HG03565 (cell line): ENCODE results near the gene MELK.
"Not testable (repeated sequence)": the region's sequence is repeated elsewhere in the genome, so short reads cannot be mapped to it uniquely, and the experiment has no call there.

Experiments used
- ATAC-seq: cut with Tn5 transposase; IDR thresholded peaks from one replicate; pipeline ENCODE4 v1.9.1; 2021; ENCODE audit warnings: mild to moderate bottlenecking, moderate library complexity; ENCODE audit not compliant: unreplicated experiment

The MELK gene

DNA sequence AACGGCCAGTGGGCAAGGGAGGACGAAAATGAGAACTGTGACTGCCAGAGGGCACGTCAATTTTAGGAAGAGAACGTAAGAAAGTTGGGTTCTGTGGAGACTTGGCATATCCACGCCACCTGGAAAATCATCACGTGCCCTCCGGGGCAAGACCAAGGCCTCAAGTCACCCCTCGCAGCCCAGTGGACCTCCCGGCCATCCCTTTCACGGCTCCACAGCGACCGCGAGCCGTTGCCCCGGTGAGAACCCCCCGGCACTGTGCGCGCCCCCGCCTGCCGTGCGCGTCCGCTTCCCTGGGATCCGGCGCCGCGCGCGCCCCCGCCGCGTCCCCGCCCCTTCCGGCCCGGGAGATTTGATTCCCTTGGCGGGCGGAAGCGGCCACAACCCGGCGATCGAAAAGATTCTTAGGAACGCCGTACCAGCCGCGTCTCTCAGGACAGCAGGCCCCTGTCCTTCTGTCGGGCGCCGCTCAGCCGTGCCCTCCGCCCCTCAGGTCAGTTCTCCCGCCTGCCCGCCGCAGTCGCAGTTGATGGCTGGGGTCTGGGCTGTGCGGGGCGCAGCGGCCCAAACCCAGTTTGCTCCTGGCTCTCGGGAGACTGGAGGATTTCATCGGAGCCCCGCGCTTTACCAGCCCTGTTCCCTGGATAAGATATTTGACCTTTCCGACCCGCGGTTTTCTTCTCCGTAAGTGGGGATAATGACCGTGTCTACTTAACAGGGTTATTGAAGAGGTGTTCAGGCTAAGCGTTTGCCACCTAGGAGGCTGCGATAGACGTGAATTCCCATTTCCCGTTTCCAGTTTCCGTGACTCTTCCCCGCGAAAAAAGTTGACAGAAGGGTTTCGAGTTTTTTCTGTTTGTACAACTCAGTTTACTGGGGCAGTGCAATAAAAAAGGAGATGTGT lies at the start of gene MELK:
MELK (plus strand) TSS at position 381 of the 904 bp plus-strand sequence. CDS start 8,787 bp downstream, outside the sequence.
- peak; percentile 57 for ATAC-seq

DNA sequence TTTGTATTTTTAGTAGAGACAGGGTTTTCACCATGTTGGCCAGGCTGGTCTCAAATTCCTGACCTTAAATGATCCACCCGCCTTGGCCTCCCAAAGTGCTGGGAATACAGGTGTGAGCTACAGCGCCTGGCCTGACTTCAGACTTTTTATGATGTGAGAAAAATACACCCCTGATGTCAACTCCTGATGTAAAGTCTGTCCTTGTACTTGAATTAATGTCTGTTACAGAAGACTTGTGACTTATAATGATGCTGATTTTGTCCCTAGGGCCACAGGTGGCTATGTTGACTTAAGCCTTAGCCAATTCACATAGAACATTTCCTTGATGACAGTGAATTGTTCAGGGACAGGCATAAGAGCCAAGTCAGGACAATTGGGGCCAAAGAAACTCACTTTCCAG lies 42.5 kb upstream of the MELK start:
- no peak for ATAC-seq

DNA sequence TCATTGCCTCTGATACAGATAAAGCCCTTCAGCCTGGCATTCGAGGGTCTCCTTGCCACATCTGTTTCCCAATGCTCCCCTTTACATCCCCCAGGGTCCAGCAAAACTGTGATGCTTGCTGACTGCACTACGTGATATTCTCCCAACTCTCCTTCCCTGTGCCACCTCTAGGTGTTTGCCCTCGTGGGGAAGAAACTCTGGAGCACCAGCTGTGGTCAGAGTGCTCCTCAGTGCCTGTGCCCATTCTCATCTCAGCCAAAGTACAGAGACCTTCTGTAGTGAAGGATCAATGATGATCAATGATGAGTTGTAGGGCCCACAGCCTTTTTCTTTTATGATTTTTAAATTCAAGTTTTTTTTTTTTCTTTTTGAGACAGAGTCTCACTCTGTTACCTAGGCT lies 40.3 kb upstream of the MELK start:
- ATAC-seq = no peak

DNA sequence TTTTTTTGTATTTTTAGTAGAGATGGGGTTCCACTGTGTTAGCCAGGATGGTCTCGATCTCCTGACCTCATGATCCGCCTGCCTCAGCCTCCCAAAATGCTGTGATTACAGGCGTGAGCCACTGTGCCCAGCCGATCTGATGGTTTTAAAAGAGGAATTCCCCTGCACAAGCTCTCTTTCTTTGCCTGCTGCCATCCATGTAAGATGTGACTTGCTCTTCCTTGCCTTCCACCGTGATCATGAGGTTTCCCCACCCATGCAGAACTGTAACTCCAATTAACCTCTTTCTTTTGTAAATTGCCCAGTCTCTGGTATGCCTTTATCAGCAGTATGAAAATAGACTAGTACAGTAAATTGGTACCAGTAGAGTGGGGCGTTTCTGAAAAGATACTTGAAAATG lies 39.0 kb upstream of the MELK start:
- not testable (repeated sequence) for ATAC-seq

DNA sequence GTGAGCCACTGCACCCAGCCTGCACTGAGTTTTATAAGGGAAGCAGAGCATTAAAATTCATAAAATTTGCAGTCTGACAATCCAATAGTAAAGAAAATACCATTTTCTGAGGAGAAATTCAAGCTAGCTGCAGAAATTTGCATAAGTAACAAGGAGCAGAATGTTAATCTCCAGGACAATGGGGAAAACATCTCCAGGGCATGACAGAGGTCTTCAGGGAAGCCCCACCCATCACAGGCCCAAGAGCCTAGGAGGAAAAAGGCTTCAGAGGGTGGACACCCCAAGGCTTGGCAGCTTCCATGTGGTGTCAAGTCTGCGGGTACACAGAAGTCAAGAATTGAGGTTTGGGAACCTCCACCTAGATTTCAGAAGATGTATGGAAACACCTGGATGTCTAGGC lies 37.6 kb upstream of the MELK start:
- ATAC-seq = no peak

DNA sequence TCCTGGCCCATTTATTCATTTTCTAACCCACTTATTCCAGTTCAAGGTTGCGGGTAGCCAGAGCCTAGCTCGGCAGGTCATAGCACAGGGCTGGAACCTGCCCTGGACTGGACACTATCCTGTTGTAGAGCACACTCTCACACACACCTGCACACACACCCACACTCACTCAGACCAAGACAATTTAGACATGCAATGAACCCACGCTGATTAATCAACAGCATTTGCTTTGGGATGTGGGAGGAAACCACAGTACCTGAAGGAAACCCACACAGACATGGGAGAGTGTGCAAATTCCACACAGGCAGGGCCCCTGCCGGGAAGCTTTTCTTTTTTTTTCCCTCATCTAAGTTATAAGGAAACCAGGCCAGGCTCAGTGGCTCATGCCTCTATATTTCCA lies 34.8 kb upstream of the MELK start:
- no peak for ATAC-seq

DNA sequence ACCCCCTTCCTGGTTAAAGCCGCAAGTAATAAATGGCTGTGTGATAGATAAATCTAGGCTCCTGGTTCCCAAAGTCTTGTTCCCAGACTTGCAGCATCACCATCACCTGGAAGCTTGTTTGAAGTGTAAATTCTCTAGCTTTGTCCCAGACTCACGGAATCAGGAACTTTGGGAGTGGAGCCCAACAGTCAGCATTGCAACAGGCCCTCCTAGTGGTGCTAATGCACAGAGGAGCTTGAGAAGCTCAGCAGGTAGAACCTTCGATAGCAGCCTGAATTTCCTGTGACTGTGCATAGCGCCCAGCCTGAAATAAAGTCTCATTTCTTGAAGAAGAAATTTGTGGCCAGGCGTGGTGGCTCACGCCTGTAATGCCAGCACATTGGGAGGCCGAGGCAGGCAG lies 30.3 kb upstream of the MELK start:
- ATAC-seq = no peak

DNA sequence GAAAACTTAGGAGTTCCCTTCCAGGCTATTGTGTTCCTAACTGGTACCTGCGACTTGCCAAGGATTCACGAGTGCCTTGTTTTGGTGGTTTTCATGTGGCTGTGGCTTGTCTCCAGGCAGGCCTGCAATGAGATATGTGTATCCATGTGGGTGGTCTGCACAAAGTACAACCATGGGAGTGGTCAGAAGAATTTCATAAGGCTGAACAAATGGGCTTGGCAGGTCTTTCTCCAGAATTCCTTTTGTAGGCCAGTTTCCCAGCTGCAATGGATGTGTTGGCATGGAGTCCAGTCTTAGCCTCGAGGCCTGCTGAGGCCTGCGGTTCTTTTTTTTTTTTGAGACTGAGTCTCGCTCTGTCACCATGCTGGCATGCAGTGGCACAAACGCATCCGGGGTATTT lies 28.8 kb upstream of the MELK start:
- no peak for ATAC-seq

DNA sequence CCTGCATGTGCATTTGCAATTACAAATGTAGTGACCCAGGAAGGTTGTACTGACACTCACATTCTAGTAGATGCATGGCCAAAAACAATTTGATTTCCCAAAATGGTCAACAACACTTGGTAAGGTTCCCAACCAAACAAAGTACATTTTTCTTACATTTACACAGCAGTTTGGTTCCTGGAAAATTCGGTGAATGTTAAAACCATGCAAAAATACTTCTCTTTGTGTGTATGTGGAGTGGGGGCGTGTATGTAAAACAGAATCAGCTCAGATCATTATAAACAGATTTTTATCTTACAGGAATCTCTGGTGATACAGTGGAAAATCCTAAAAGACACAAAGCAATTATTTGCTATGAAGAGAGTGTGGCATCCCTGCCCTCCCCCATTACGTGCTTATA lies 25.1 kb upstream of the MELK start:
- ATAC-seq = no peak

DNA sequence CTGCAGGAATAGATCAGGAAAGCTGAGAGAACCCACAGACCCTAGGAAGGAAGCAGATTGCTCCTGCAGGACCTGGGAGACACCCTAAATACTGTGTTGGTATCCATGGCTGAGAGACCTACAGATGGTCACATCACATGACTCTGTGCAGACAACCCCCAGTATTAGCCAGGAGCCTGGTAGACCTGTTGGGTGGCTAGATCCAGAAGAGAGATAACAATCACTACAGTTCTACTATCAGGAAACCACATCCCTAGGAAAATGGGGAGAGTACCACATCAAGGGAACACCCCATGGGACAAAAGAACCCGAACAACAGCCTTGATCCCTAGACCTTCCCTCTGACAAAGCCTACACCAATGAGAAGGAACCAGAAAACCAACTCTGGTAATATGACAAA lies 24.2 kb upstream of the MELK start:
- no peak for ATAC-seq

DNA sequence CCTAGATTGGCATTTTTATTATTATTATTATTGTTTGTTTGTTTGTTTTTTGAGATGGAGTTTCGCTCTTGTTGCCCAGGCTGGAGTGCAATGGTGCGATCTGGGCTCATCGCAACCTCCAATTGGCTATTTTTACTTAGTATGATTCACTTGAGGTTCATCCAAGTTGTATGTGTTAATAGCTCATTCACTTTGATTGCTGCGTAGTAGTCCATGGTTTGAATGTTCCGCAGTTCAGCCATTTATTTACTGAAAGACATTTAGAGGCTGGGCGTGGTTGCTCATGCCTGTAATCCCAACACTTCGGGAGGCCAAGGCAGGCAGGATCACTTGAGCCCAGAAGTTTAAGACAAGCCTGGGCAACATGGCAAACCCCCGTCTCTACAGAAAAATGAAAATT lies 22.6 kb upstream of the MELK start:
- no peak for ATAC-seq

DNA sequence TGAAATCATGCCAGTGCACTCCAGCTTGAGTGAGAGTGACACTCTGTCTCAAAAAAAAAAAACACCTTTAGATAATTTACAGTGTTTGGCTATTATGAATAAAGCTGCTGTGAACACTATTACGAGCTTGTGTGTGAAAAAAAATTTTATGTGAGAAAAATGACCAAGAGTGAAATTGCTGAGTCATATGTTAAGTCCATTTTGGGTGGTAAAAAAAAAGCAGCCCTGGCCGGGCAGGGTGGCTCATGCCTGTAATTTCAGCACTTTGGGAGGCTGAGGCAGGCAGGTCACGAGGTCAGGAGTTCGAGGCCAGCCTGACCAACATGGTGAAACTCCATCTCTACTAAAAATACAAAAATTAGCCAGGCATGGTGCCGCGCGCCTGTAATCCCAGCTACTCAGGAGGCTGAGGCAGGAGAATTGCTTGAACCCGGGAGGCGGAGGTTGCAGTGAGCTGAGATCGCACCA lies 22.0 kb upstream of the MELK start:
- peak; percentile 69 for ATAC-seq

DNA sequence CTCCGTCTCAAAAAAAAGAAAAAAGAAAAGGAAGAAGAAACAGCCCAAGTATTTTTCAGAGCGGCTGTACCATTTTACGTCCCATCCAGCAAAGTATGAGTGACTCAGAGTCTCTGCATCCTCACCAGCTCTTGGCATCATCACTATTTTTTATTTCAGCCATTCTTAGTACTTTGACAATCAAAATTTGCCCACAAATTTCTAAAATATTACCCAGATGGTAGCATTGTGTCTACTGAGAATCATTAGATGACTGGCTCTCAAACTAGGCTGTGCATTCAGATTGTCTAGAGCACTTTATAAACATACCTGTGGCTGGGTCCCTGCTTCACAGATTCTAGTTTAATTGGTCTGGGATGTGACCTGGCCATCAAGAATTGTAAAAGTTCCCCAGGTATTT lies 21.6 kb upstream of the MELK start:
- no peak for ATAC-seq

DNA sequence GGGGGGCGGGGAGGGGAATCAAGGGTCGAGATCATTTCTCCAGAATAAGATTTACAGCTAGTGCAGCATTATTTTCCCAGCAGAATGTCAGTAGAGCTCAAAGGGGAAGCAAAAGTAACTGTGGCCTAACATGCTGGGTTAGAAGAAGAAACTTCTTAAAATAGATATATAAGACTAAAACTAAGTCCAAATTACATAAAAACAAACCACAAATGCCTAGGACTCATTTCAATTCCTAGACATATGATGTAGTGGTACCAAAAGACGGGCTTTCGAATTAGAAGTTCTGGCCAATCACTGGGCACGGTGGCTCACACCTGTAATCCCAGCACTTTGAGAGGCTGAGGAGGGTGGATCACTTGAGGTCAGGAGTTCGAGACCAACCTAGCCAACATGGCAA lies 20.8 kb upstream of the MELK start:
- ATAC-seq = no peak

DNA sequence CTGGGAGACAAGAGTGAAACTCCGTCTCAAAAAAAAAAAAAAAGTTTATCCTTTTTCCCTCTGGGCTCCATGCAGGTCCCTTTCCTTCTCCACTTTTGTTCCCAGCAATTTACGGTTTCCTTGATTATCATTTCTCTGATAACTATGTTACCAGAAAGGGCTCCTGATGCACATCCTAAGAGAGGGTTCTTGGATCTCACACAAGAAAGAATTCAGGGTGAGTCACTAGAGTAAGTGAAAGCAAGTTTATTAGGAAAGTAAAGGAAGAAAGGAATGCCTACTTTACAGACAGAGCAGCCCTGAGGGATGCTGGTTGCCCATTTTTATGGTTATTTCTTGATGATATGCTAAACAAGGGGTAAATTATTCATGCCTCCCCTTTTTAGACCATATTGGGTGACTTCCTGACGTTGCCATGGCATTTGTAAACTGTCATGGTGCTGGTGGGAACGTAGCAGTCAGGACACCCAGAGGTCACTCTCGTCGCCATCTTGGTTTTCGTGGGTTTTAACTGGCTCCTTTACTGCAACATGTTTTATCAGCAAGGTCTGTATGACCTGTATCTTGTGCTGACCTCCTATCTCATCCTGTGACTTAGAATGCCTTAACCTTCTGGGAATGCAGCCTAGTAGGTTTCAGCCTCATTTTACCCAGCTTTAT lies 13.5 kb upstream of the MELK start:
- no peak for ATAC-seq

DNA sequence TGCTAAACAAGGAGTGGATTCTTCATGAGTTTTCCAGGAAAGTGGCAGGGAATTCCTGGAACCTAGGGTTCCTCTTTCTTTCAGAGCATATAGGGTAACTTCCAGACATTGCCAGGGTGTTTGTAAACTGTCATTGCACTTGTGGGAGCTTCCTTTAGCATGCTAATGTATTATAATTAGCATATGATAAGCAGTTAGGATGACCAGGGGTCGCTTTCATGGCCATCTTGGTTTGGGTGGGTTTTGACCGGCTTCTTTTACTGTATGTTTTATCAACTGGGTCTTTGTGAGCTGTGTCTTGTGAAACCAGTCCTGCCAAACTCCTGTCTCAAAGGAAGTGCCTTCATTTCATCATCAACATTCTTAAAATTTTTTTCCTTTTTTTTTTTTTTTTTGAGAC lies 11.9 kb upstream of the MELK start:
- ATAC-seq = no peak

DNA sequence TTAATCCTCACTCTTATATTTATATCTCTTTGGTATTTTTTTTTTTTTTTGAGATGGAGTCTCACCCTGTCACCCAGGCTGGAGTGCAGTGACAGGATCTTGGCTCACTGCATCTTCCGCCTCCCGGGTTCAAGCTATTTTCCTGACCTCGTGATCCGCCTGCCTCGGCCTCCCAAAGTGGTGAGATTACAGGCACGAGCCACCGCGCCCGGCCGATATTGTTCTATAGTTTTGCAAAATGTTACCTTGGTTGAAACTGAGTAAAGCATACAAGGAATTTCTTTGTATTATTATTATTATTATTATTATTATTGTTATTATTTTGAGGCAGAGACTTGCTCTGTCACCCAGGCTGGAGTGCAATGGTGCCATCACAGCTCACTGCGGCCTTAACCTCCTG lies 9.9 kb upstream of the MELK start:
- not testable (repeated sequence) for ATAC-seq

DNA sequence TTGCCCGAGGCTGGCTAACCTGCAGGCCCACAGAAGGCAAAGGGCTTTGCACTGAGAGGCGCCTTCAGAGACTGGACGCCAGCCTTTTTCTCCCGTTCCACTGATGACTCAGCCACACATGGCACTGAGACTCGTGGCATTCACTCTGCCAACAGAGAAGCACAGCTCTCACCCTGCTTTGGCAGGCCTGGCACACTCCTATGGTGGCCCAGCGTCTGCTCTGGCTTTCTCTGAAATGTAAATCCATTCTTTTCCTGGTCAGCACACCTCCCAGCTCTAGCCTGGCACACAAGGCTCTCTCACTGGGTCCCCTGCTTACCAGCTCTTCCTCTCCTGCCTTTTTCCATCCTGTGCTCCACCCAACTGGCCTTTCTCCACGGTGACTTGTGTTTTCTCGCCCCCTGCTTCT lies 5.9 kb upstream of the MELK start:
- ATAC-seq = no peak

DNA sequence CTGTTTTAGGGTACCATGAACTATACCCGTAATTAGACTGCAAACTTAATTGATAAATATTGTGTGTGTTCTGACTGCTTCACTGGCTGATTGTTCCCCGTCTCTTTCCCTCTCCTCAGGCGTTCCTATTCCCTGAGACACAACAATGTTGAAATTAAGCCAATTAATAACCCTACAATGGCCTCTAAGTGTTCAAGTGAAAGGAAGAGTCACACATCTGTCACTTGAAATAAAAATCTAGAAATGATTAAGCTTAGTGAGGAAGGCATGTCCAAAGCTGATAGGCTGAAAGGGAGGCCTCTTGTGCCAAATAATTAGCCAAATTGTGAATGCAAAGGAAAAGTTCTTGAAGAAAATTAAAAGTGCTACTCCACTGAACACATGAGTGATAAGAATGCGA lies 4.0 kb upstream of the MELK start:
- ATAC-seq = not testable (repeated sequence)

DNA sequence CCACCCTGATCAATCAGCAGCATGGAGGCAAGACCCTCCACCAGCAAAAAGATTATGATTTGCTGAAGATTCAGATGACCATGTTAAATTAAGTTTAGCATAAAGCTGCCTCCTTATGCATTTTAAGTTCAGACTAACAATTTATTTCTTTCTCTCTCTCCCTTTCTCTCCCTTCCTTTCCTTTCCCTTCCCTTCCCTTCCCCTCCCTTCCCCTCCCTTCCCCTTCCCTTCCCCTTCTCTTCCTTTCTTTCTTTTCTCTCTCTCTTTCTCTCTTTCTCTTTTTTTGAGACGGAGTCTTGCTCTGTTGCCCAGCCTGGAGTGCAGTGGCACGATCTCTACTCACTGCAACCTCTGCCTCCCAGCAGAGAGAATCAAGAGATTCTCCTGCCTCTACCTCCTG lies 1.4 kb upstream of the MELK start:
- ATAC-seq = no peak

DNA sequence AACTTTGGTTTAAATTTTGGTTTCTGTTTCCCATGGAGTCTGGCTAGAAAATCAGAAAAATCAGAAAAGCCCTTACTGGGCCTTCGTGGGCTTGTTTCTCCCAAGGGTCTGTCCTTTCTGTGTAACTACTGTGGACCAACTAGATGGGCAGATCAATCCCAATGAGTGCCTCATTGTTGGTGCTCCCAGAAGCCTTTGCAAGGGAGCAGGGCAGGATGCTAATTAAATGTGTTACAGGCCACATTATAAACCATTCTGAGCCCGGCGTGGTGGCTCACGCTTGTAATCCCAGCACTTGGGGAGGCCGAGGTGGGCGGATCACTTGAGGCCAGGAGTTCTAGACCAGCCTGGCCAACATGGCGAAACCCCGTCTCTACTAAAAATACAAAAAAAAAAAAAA lies 1.4 kb downstream of the MELK start:
- not testable (repeated sequence) for ATAC-seq

DNA sequence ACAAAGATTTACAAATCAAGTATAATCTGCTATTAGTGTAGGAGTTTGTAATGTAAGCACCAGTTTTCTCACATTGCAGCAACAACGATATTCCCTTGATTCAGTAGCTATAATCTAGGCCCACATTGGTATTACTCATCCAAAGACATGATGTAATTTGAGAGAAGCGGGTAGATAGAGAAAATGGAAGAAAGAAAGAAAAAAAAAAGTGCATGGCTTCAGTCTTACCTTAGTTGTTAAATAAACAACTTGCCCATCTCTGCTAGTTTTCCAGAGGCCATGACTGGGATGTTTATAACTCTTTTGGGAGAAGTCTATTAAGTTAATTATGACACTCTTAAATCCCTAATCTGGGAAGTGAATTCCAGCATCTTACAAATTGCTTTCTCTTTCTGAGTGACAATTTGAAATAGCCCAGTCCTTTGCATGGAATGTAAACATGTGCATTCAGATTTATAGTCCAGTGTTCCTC lies 2.8 kb downstream of the MELK start:
- no peak for ATAC-seq
